IPS-18c (cell line): ENCODE results near the gene RUVBL2.
"Not testable (repeated sequence)": the region's sequence is repeated elsewhere in the genome, so short reads cannot be mapped to it uniquely, and the experiment has no call there.

ENCODE experiments used
- H3K4me3 ChIP-seq: 2 replicates; pipeline ENCODE4 v1.7.0; 2013; ENCODE audit warnings: low read depth, mild to moderate bottlenecking, low read length, moderate library complexity; ENCODE audit not compliant: insufficient read depth
- H3K9me3 ChIP-seq: one replicate; pipeline ENCODE4 v1.6.1; 2013; ENCODE audit warnings: mild to moderate bottlenecking, low read length, moderate library complexity; ENCODE audit not compliant: control insufficient read depth, insufficient read depth

The RUVBL2 gene

GRCh38 chr19:49004964-49005614 is 11.4 kb downstream of the RUVBL2 start:
- Histone ChIP-seq H3K9me3 (no peaks in the 10 kb centered on the region), H3K4me3 (no peak overlapping the region)

- no peaks in the 10 kb centered on the region for H3K9me3 ChIP-seq
- no peak overlapping the region for H3K4me3 ChIP-seq
These were observed 13.2 kb downstream of the RUVBL2 start for GRCh38 chr19:49006905-49007304.

GRCh38 chr19:49009828-49010227 is 16.1 kb downstream of the RUVBL2 start:
- H3K4me3 ChIP-seq, result no peak overlapping the region
- H3K9me3 ChIP-seq, result no peaks in the 10 kb centered on the region

GRCh38 chr19:49010453-49010852 is 16.8 kb downstream of the RUVBL2 start:
- Histone ChIP-seq H3K4me3 (no peak overlapping the region), H3K9me3 (no peaks in the 10 kb centered on the region)

GRCh38 chr19:49011194-49011593 is 17.5 kb downstream of the RUVBL2 start:
- H3K4me3 ChIP-seq, result no peak overlapping the region
- H3K9me3 ChIP-seq, result no peaks in the 10 kb centered on the region

GRCh38 chr19:49014123-49014869 is 20.6 kb downstream of the RUVBL2 start:
- no peak overlapping the region for H3K4me3 ChIP-seq
- H3K9me3 ChIP-seq, result no peaks in the 10 kb centered on the region

GRCh38 chr19:49014870-49015255 is 21.2 kb downstream of the RUVBL2 start:
- no peaks in the 10 kb centered on the region for H3K9me3 ChIP-seq
- H3K4me3 ChIP-seq, result no peak overlapping the region

- Histone ChIP-seq H3K9me3 (no peaks in the 10 kb centered on the region), H3K4me3 (no peak overlapping the region)
These were observed 22.6 kb downstream of the RUVBL2 start for GRCh38 chr19:49016067-49016839.

GRCh38 chr19:49017041-49017665 is 23.5 kb downstream of the RUVBL2 start, which contains the start of gene LHB:
Gene LHB (minus strand): TSS chr19:49017091. CDS start chr19:49017081, 10 bp downstream.
- no peaks in the 10 kb centered on the region for H3K9me3 ChIP-seq
- peak within 1 kb of the TSS; percentile 50 for H3K4me3 ChIP-seq

- Histone ChIP-seq H3K9me3 (no peaks in the 10 kb centered on the region), H3K4me3 (peak overlapping the region; percentile 50)
These were observed 24.1 kb downstream of the RUVBL2 start for GRCh38 chr19:49017666-49018351.

GRCh38 chr19:49018388-49019241 is 24.9 kb downstream of the RUVBL2 start:
- not testable (repeated sequence) for H3K9me3 ChIP-seq
- peak overlapping the region; percentile 50 for H3K4me3 ChIP-seq

GRCh38 chr19:49019242-49019932 is 25.7 kb downstream of the RUVBL2 start:
- peak overlapping the region; percentile 56; the same call in 1 of the 2 replicates for H3K4me3 ChIP-seq
- no peaks in the 10 kb centered on the region for H3K9me3 ChIP-seq

GRCh38 chr19:49020342-49020741 is 26.7 kb downstream of the RUVBL2 start:
- H3K4me3 ChIP-seq, result no peak overlapping the region
- no peaks in the 10 kb centered on the region for H3K9me3 ChIP-seq

GRCh38 chr19:49020931-49021895 is 27.5 kb downstream of the RUVBL2 start:
- no peaks in the 10 kb centered on the region for H3K9me3 ChIP-seq
- no peak overlapping the region for H3K4me3 ChIP-seq

- no peaks in the 10 kb centered on the region for H3K9me3 ChIP-seq
- no peak overlapping the region for H3K4me3 ChIP-seq
These were observed 28.4 kb downstream of the RUVBL2 start for GRCh38 chr19:49022116-49022515.
